HUDEP-2 (cell line): ENCODE results near the gene RNF2.
"Not testable (repeated sequence)": the region's sequence is repeated elsewhere in the genome, so short reads cannot be mapped to it uniquely, and the experiment has no call there.

ENCODE experiments used
- DNase-seq, 76 experiments: peaks; one replicate each; lab custom pipeline; 2025; ENCODE audit not compliant: unreplicated experiment in 76 of 76; lab: John Stamatoyannopoulos, UW

The RNF2 gene

DNA sequence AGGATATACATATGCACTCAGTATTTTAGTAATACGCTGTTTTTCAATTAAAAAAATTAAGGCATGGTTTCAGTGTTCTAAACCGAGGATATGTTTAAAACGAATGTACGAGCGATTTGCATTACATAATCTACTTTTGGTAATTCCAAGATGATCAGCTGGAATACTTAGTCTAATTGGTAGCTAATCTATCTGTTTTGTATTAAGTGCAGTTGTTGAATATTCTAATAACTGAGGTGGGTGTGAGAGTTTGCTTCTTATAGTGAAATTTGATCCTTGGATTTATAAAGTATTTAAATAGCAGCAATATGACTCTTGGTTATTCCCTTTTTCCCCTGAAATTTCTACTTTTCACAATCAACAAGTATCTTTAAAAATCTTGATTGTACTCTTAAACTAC lies 1.3 kb downstream of the RNF2 start:
- DNase-seq: no peak

DNA sequence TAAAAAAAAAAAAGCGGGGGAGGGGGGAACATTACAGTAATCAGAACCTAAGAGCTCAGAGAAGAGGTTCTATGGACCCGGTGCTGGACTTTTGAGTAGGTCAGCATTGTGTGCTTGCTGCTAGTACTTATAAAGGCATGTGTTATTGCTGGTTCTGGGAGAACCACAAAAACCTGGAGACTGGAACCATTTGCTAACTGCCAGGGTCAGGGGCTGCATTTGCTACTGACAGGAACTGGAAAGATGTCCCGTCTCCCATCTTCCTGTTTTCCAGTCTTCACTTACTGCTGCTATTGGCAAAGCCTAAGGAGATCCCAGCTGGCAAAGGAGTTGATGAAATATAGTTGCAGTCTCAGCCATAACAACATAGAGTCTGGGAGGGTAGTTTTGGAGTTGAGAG lies 4.3 kb downstream of the RNF2 start:
- no peak for DNase-seq

DNA sequence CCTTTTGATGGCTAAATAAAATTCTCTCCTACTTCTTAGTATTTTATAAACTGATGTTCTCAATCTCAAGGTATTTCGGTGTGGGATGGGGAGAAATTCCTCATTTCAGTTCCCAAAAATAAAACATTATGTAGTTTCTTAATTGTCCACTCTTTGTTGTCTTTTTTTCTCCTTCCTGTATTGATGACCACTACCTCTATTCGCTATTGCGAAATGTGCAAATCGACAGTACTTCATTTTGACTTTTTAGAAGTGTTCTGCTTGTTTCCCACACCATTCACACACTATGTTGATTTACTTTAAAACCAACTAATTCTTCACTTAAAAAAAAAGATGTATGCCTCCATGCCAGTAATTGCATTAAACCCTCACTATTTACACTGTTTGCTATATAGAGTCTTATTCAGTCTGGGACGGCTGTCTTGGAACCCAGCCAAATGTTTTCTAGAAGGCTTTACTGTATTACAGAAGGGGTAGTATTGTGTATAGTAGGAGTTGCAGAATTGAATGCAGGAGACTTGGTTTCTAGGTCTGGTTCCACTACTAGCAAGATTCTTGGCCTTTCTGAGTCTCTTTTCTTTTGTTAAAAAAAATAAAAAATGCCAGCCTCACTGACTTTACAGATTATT lies 5.6 kb downstream of the RNF2 start:
- DNase-seq: no peak

DNA sequence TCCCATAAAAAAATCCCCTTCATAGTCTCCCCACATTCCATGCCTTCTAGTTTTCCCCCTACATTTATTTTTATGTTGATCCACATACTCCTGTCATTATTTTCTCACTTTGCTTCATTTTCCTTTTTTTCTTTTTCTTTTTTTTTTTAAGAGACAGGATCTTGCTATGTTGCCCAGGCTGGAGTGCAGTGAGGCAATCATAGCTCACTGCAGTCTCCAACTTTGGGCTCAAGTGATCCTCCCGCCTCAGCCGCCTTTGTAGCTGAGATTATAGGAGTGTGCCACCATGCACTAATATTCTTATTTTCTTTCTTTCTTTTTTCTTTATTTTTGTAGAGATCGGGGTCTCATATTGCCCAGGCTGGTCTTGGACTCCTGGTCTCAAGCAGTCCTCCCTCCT lies 7.8 kb downstream of the RNF2 start:
- DNase-seq: no peak

DNA sequence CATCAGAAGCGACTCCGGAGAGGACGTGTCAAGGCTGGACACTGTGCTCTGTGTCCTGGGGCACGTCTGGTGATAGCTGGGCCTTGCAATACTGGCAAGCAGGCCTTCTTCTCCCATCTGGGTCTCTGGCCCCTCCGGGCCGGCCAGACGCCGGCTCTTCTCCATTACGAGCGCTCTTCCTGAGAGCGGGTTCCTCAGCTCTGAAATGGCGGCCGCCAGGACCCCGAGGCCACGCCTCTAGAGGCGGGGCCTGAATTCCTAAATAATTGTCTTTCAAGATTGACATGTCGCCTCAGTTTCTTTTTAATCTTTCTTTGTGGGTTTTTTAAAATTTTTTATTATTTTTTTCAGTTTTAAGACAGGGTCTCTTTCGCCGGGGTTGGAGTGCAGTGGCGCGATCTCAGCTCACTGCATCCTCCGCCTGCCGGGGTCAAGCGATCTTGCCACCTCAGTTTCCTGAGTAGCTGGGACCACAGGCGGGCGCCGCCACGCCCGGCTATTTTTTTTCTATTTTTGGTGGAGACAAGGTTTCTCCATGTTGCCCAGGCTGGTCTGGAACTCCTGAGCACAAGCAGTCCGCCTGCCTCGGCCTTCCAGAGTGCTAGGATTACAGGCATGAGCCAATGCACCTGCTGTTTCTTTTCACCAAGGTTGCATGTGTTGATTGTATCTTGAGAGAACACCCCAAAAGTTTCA lies 9.2 kb downstream of the RNF2 start:
- no peak for DNase-seq

DNA sequence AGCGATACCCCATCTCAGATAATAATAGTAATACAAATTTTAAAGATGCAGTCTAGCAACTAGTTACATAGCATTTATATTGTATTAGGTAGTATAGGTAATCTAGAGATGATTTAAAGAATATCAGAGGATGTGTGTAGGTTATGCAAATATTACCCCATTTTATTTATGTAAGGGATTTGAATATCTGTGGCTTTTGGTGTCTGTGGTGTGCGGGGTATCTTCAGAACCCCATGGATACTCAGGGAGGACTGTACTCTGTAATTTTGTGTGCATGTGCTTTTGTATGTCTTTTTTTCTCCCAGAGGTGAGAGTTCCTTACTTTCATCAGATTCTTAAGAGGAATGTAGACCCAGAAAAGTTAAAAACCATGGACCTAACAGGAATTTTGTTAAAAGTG lies 12.8 kb downstream of the RNF2 start:
- no peak for DNase-seq

DNA sequence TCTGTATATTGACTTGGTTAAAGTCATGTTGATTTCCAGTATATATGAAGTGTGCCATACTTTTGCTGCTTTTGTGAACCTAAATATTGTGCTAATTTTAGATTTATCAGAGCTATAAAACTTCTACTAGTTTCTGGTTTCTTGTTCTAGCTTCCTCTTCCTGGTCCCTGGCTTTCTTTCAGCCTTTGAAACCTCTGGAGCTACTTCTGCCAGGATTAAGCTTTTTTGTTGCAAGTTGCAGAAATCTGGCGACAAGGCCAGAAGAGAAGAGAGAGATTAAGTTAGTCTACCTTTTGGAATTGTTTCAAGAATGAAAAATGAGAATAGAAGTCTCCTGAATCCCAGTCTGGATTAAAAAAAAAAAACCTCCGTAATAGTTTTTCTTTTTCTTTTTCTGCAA lies 13.5 kb downstream of the RNF2 start:
- DNase-seq: no peak

DNA sequence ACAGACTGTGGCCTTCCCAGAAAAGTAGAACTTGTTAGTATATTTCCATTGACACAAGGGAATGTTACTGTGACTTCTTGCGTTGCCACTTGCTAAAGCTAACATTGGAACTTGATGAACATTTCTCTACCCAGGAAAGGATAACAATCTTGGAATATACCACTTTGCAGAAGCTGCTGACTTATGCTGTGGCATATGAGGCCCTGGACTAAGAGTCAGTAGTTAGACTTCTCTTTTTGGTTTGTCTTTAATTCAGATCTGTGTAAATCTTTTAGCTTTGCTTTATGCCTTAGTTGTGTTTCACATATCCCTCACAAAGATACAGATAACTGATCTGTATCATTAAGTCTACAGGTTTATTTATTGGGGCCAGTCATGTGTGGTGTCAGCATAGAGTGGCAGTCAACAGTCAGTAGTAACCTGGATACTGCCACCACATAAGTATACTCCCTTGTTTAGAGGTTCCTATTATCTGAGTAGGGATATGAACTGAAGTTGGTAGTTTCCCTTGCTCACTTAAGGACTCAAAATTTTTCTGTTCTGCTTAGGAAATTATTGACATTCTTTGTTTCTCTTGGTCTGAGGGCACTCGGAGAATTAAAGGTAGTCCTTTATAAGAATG lies 14.7 kb downstream of the RNF2 start:
- peak in 1 of 76 experiments; percentile 5 for DNase-seq

DNA sequence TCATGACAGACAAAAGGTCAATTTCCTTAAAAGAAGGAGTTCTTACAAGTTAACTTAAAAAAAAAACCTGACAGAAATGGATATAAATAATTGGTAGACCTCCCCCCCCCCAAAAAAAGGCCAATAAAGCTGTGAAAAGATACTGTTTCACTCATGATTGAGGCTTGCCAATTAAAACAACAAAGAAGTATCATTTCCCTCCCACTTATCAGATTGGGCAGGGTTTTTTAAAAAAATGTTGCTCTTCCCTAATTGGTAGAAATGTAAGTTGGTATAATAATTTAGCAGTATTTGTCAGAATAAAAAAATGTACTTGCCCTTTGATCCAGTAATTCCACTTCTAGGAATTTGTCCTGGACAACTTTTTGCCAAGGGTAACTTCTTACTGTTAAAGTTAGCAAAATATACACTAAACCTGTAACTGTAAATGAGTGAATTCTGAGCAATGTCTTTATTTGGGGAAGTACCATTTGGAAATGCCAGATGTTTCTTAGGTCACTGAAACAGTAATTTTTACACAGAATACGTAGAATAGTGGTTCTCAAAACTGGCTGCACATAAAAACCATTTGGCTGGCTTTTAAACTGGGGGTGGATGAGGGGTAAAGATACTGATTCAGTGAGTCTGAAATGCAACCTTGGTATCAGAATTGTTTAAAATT lies 17.5 kb downstream of the RNF2 start:
- DNase-seq: no peak

DNA sequence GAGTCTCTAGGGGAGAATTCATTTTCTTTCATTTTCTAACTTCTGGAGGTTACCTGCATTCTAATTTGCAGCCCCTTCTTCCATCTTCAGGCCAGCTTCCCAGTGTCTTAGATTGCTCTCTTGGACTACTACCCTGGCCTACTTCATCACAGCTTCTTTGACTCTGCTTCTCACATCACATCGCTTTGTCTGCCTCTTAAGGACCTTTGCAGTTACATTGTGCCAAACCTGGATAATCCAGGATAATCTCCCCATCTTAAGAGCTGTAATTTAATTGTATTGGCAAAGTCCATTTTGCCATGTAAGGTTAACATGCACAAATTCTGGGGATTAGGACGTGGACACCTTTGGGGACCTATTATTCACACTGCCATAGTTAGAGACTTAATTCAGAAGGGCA lies 18.4 kb downstream of the RNF2 start:
- DNase-seq: no peak

DNA sequence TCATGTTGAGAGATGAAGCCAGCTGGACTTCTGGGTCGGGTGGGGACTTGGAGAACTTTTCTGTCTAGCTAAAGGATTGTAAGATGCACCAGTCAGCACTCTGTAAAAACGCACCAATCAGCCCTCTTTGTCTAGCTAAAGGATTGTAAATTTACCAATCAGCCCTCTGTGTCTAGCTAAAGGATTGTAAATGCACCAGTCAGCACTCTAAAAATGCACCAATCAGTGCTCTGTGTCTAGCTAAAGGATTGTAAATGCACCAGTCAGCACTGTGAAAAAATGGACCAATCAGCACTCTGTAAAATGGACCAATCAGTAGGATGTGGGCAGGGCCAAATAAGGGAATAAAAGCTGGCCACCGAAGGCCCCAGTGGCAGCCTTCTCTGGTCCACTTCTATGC lies 19.6 kb downstream of the RNF2 start:
- not testable (repeated sequence) for DNase-seq

DNA sequence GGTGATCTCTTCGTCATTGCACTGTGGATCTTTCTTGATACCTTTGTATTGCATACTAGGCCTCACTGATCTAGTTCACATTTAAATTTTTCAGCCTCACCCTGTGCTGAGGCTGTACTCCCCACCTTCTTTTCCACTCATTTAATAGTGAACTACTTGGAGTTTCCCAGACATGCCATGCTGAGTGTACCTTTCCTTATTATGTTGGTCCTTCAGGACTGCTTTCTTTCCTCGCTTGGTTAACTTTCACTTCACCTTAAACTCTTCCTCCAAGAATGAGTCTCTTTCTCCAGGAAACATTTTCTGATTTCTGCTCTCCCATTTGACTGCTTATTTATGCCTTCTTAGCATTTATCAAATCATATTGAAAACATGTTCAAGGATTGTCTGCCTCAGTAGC lies 20.8 kb downstream of the RNF2 start:
- DNase-seq: no peak

DNA sequence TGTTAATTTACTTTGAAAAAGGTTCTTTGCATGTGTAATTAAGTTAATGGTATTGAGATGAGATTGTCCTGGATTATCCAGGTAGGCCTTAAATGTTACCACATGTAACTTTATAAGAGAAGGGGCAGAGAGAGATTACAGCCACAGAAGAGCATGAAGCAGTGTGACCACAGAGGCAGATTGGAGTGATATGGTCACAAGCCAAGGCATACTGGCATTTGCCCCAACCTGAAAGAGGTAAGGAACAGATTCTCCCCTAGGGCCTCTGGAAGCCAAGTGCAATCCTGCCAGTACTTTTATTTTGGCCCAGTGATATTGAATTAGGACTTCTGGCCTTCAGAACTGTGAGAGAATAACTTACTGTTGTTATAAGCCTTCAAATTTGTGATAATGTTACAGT lies 23.0 kb downstream of the RNF2 start:
- DNase-seq: peak in 6 of 76 experiments; percentile 6 to 31 (median 12)

DNA sequence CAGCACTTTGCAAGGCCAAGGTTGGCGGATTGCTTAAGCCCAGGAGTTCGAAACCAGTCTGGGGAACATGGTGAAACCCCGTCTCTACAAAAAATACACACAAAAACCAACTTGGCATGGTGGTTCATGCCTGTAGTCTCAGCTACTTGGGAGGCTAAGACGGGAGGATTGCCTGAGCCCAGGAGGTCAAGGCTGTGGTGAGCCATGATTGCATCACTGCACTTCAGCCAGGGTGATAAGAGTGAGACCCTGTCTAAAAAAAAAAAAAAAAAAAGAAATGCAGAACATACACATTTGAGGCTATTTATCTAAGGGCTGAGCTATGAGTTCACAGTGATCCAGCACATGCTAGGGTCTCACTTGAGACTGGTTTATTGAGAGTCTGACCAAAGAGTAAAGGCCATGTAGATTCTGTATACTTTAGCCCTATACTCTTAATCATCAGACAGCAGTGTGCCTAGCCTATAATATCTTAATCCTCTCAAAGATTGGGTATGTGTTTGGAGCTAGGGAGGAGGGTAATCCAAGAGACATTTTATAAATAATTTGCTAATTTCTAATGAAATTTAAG lies 23.9 kb downstream of the RNF2 start:
- peak in 1 of 76 experiments; percentile 11 for DNase-seq

DNA sequence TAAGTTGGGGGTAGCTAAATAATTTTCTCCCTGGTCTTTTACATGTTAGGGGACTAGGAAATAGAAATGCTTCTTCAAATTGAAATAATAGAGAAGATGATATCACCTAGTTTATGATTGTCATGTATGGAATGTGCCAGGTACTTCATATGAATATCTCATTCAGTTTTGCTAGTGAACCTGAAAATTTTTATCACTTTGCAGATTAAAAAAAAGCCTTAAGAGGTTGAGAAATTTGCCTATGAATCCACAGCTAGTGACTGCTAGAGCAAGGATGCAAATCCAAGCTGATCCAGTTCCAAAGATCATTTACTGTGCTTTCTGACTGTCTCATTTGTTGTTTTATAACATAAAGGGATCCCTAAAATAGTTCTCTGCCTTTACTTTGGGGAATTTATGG lies 24.7 kb downstream of the RNF2 start:
- no peak for DNase-seq

DNA sequence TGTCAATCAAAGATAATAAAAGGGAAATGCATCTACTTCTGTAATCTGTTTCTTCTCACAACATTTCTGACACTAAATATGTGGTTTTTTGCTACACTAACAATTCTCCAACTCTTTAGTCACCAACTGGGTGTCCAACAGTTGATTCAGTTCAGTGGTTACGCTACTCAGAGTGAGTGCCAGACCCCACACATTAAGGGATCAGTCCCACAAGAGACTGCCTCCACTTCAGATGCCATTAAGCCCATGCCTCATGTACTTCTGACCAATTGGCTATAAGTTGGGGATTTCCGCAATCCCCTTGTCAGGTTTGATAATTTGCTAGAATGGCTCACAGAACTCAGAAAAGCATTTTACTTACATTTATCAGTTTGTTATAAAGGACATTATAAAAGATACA lies 28.4 kb downstream of the RNF2 start:
- DNase-seq: no peak

DNA sequence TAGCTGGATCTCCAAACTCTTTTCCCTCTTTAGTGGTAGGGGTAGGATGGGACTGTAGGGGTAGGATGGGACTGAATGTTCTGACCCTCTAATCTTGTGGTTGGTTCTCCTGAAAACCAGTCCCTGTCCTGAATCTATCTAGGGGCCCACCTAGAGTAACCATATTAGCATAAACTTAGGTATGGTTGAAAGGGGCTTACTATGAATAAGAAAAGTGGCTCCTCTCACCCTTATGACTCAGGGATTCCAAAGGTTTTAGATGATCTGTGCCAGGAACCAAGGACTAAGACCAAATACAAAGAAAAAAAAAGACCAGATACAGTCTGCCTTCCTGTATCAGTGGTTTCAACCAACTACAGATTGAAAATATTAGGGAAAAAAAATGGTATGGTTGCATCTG lies 28.9 kb downstream of the RNF2 start:
- no peak for DNase-seq

DNA sequence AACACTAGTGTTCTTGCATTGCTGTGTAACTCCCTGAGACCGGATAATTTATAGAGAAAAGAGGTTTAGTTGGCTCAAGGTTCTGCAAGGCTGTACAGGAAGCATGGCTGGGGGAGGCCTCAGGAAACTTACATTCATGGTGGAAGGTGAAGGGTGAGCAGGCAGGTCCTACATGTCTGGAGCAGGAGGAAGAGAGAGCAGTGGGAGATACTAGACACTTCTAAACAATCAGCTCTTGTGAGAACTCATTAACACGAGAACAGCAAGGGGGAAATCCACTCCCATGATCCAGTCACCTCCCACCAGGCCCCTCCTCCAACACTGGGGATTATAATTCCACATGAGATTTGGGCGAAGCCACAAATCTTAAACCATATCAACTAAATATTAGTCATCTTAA lies 30.1 kb downstream of the RNF2 start:
- DNase-seq: no peak

DNA sequence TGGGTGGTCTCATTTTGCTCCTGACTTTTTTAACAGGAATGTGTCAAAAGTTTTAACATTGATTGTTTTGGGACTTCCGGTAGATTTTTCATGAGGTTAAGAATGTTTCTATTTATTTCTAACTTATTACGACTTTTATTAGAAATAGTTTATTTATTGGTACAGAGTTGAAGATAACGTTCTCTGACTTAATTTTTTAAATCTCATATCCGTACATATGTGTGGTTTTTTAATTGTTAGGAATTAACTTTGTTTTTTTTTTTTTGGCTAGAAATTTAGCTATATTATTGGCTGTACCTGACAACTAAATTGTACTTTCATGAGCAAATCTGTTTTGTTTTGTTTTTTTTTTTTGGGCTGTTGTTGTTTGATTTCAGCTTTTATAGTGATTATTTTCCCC lies 32.0 kb downstream of the RNF2 start:
- DNase-seq: no peak

DNA sequence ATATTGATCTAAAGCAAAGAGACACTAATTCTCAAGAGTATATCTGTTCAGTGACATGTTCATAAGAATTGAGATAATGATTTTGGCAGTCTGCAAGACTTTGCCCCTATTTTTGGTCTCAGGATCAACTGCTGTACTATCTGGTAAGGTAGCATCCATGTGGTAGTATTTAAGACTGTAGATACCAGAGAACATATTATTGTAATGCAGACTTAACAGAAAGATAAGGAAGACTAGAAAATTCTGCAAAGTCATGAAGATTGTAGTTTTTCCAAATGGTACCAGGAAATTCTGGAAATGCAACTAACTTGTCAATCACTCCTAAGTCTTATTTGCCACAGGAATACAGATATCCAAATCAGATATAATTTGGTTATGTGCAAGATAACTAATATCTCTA lies 35.1 kb downstream of the RNF2 start:
- DNase-seq: peak in 9 of 76 experiments; percentile 6 to 53 (median 16)

DNA sequence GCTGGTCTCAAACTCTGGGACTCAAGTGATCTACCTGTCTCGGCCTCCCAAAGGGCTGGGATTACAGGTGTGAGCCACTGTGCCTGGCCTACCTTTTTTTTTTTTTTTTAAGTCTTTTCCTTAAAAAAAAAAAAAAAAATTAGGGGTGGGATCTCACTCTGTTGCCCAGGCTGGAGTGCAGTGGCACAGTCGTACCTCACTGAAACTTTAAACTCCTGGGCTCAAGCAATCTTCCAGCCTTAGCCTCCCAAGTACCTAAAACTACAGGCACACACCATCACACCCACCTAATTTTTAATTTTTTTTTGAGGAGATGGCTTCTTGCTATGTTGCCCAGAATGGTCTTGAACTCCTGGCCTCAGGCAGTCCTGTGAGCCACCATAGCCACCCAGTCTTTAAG lies 38.5 kb downstream of the RNF2 start:
- no peak for DNase-seq
